Measurements from ENCODE around the gene CAMKK2.
A peak's percentile ranks its signal among the peaks of the same experiment; 100 is the strongest.
"Not testable (repeated sequence)": the region's sequence is repeated elsewhere in the genome, so short reads cannot be mapped to it uniquely, and the experiment has no call there.

Gene CAMKK2

DNA sequence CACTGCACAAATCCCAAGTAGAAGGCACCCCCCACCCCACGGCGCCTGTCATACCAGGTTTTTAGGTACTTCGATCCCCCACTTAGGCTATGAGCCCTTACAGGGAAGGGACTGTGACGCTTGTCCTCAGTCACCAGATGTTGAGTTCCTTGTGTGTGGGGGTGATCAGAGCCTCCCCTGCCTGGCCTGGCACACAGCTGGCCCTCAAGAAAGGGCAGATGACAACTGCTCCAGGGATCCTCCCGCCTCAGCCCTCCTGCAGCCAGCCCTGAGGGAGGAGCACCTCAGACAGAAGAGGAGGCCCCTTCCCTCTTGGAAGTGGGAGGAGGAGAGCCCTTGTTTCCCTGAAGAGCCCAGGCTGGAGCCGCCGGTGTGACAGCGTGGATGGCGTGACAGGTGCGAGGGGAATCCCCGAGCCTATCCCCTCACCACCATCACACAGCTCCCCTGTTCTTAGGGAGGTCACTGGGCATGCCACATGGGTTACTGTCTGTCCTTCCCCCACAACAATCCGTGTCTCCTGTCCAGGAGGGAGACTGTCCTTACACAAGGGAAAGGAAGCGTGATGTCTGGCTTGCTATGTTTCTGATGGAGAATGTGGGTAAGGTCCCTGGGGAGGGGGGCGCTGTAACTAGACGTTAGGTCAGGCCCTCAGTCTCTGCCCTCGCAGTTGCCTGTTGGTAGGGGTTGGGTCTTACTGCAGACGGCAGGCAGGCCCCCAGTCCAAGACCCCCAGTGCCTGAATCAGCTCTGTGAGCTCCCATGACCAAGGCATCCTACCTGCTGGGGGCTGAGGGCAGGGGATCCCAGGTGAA is 55.1 kb downstream of the CAMKK2 start:
- no peak for DNase-seq

DNA sequence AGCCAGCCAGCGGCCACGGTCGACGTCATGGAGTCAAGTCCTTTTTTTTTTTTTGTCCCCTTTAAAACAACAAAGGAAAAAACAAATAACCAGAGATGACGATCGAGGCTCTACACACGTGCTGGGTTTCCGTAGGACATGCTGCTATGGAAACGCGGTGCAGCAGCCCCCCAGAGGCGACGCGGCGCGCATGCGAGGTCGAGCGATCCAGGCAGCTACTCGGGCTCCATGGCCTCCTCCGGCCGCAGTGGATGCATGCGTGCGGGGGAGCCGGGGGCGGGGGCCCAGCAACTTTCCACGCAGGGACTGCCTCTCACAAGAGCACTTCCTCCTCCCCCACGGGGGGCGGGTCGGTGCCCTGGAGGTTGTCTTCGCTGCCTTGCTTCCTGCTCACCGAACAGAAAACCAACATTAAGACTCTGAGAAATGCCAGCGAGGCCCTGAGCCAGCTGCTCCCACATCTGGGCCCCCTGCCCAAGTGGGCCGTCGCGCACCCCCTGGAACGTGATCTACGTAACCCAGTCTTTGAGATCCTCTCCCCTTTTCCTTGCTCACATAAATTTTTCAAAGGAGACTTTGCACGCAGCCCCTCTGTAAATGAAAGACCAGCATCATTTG is 55.9 kb downstream of the CAMKK2 start:
- no peak for DNase-seq

DNA sequence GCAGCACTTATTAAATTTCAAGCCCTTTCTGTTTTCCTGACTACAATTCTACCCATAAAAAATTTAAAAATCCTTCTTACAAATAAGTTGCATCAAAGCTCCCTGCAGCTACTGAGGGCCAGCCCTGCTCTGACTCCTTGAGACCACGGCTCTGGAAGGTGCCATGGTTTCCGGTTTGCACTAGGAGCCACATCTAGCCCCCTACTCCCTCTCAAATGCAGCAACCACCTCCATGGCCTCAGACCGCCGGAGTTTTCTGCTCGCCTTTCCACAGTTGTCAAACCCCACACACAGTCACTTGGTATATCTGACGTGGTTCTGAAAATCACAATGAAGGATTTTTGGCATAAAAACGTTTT is 56.5 kb downstream of the CAMKK2 start:
- DNase-seq: no peak

DNA sequence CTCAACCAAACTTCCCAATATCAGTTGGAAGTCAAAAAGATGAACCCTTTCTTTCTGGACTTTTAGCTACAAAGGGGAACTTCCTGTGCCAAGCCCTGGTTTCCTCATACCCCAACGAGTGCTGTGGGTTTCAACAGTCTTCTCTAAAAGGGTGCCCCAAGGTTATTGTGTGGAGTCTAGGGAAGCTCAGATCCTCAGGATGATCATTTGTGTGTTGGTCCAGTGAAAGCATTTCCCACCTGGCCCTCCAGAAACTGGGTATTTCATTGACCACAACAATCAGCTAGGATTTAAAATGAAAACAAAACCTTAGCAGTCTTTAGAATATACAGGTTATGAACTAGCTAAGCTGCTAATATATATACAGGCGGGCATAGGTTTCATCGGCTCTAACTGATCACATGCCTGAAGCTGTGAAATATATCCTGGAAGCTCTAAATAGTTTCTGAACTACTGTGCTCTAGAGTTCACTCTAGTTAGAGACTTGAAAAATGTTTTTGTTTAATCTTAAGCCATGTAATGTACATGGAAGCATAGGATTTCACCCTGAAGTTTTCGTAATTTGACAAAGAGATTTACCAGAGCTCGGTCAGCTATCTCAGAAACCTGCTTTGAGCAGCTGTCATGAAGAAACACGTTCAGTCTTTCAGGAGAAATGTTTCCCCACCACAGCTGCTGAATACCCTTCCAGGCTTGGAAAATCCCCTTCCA is 57.0 kb downstream of the CAMKK2 start:
- DNase-seq: no peak

DNA sequence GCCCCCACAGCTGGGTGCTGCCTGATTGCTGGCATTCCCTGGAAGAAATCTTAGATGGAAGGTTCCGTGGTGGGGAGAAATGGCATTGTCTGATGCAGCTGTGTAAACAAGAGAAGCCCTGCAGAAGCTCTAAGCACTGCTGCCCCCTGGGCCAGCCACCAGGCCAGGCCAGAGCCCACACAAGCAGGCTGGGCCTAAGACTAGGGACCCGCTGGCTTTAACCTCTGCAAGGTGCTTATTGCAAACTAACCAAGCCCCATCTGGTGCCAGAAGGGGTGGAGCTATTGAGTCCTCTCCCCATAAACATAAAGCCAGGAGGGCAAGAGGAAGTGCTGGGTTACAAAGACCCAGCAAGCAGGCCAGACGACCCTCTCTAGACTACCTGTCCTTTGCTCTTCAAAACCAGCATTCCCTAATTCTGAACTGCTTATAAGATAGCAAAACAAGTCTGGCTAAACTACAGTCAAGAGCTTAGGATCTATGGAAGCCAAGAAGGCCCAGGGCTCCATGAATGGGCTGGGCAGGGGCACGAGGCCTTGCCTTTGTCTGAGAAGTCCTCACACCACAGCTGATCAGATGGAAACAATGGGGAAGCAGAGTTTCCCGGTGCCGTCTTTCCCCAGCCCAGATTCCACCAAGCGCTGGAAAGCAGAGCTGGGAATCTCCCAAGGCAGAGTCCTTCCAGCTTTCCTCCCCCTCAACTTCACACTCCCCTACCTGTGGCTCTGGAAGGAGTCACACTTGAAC is 57.7 kb downstream of the CAMKK2 start:
- DNase-seq: peak; percentile 3

DNA sequence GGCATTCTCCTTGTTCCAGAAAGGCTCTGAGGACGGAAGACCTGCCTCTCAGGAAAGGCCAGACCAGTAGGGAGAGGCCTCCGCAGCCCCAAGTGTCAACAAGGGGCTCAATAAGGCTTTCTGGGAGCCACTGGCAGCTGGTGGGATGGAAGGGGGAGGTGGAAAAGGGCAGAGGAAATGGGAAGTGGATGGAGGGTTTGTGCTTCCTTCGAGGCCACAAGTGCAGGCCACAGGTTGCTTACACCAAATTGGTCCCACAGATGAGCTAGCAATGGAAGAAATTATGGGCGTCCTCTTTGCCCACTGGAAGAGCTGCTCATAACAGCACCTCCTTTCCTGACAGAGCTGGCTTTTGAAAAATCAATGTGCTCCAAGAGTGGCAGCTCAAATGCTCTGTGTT is 58.4 kb downstream of the CAMKK2 start:
- no peak for DNase-seq

DNA sequence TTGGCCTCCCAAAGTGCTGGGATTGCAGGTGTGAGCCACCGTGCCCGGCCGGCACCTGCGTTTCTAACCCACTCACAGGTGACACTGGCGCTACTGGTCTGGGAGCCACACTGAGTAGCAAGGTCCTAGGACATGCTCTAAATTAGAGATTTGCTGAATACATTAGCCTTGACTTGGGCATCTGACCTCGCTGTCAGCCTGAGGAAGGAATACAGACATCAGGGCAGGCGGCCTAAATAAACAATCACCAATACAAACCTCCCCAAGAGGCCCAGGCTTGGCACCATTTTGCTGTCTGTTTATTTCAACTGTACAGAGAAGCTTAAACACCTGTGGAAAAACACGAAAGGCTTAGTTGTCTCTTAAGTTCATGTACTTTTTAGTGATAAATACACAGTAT is 59.1 kb downstream of the CAMKK2 start:
- DNase-seq: no peak

DNA sequence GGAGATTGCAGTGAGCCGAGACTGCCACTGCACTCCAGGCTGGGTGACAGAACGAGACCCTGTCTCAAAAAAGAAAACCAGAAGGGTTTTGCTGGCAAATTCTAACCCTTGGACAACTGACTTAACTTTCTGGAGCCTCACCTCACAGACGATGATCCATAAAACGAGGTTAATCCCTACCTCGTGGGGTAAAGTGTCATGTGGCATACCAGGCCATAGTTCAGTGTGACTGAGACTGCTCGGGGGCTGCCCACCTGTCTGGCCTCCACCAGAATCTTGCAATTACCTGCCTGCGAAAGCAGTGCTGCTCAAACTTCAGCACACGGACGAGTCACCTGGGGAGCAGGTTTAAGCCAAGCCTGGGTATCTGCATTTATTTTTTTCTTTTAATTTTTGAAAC is 59.7 kb downstream of the CAMKK2 start:
- no peak for DNase-seq

DNA sequence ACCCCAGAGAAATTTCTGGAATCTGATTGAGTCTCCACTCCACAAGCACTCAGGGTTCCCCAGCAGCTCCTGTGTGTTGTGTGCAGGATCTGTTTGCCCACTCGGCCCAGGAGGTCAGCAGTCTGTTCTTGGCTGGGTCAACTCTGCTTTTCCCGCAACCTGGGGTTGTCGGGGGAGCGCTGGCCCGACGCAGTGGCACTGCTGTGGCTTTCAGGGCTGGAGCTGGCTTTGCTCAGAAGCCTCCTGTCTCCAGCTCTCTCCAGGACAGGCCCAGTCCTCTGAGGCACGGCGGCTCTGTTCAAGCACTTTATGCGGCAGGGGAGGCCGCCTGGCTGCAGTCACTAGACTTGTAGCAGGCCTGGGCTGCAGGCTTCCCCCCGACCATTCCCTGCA is 62.9 kb downstream of the CAMKK2 start:
- DNase-seq: no peak

DNA sequence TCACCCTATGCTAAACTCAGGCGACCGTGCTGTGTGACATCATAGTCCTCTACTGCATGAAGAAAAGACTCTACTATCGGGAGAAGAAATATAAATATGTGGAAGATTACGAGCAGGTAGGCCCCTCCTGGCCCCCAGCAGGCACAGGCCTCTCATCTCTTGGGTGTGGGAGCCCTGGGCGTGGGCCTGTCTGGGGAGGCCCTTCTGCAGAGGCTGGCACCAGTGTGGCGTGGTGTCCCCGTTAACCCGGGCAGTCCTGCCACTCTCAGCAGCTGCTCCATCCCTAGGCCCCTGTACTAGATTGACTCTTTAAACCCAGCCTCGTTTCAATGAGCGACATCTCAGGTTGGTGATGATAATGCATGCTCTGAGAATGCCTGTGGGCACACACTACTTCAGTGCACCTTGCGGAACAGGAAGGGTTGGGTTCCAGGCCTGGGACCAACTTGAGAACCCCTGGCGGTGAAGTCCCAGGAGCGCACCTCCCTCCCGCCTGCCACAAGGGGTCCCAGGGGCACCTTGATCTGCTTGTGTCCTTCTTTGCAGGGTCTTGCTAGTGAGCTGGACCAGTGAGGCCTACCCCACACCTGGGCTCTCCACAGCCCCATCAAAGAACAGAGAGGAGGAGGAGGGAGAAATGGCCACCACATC is 63.4 kb downstream of the CAMKK2 start:
- no peak for DNase-seq

DNA sequence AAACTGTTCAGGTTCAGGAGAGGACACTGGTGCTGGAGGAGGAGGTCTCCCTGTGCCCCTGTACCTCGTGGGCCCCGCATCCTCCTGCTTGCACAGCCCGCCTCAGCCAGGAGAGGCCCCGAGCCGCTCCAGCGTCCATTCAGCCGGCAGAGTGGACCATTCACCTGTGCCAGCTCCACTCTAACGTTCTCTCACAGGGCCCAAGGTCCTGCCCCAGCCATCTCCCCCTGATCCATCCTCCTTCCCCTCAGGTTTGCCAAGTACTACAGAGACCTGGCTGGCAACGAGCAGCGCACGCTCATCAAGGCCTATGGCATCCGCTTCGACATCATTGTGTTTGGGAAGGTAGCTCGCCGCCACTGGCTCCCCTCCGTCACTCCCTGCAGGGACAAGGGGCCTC is 64.3 kb downstream of the CAMKK2 start:
- no peak for DNase-seq

DNA sequence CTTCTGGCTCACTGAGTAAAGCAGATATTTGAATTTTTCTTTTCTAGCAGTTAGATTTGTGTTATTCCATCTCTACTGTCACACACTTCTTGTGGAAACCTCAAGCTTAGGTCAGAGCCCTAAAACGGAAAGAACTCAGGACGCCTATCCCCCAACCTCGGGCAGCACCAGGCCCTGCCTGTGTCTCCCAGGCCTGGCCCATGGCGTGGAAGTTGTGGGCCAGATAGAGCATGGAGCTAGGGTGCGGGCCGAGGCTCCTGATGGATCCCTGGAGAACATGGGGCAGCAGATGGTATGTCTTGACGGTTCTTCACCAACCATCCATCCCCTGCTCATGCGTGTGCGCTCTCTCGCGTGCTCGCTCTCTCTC is 66.0 kb downstream of the CAMKK2 start:
- DNase-seq: no peak

DNA sequence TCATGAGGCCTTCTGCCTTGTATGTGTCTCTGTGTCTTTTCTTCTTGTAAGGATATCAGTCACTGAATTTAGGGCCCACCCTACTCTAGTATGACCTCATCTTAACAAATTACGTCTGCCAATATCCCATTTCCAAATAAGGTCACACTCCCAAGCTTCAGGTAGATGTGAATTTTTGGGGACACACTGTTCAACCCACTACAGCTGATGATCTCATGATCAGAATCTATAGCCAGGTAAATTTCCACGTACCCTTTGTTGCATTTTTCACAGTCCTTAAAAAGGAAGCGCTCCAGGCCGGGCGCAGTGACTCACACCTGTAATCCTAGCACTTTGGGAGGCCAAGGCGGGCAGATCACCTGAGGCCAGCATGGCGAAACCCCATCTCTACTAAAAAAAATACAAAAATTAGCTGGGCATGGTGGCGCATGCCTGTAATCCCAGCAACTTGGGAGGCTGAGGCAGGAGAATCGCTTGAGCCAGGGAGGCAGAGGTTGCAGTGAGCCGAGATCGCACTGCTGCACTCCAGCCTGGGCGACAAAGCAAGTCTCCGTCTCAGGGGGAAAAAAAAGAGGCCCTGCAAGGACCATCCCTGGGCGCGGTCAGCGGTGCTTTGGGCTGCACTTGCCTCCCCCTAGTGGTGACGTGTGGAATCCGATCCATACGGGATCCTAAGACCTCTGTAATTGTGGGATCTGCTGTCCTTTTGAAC is 66.5 kb downstream of the CAMKK2 start:
- DNase-seq: peak; percentile 36

DNA sequence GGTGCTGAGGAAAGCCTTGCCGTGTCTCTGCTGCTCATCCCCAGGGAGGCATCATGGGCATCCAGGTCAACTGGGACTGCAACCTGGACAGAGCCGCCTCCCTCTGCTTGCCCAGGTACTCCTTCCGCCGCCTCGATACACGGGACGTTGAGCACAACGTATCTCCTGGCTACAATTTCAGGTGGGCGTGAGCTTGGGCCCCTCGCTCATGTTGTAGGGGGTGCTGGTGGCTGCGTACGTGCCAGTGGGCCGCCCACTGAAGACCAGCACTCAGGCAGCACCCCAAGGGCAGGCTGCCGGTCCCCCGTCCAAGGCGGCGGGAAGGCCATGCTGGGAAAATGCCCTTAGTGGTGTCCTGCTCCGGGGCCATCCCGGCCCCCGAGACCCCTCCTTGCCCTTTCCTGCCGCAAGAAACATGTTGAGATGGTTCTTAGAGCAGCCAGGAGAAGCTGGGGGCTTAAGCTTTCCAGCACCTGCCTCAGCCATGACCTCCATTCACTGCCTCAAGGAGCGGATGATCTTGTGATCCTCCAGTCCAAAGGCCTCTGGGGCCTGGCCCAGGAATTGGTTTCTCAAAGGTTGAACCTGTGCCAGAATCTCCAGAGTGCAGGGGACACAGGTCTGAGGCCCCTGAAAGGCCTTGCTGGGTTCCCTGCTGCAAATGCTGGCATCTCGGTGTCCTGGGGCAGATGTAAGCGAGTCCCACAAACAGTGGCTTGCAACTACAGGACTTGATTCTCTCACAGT is 67.4 kb downstream of the CAMKK2 start:
- DNase-seq: no peak

DNA sequence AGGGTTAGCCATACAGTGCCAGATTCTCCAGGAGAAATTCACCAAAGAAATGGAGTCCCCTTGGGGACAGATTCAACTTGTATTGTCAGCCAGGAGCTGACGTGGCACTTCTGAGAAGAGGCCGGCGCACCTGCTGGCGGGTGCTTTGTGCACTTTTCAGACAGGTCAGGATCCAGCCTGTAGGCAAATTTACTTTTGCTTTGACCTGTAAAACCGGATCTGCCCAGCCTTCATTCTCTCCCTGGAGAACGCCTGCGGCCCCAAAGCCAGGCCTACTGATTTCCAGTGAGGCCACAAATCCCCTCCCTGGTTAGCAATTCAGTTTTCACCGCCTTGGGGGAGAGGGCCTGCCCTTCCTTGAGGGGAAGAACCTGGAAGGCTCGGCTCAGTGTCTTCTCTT is 69.2 kb downstream of the CAMKK2 start:
- peak; percentile 30 for DNase-seq

DNA sequence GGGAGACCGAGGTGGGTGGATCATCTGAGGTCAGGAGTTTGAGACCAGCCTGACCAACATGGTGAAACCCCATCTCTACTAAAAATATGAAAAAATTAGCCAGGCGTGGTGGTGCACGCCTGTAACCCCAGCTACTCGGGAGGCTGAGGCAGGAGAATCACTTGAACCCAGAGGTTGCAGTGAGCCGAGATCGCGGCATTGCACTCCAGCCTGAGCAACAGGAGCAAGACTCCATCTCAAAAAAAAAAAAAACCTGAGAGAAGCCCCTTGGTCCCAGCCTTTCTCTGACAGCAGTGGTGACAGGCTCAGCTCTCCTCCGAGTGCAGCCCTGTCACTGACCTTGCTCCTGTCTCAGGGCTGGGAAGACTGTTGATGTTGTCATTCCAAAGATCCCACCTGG is 69.6 kb downstream of the CAMKK2 start:
- not testable (repeated sequence) for DNase-seq

DNA sequence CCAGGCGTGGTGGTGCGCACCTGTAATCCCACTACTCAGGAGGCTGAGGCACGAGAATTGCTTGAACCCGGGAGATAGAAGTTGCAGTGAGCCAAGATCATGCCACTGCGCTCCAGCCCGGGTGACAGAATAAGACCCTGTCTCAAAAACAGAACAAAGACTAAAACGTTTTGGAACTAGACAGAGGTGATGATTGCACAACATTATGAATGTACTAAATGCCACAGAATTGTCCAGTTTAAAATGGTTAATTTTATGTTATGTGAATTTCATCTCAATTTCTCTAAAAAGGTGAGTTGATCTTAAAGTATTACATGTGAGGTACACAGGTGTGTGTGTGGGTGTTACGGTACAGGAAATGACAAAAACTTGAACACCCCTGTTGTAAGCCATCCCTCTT is 70.1 kb downstream of the CAMKK2 start:
- no peak for DNase-seq

DNA sequence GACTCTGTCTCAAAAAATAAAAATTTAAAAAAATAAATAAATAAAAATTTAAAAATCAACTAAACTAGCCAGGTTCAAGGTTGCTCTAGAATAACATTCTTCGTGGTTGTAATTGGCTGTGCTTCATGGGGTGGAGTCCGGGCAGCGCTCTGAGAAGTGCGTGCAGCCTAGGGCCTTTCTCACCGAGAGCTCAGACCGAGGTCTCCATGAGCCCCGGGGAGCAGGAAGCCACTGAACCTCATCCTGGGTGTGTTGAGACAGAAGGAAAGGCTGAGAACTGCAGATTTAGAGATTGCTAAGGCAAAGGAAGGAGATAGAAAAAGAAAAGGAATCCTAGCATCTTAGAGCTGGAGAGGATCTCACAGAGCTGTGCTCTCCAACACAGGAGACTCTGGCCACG is 71.9 kb downstream of the CAMKK2 start:
- DNase-seq: no peak

DNA sequence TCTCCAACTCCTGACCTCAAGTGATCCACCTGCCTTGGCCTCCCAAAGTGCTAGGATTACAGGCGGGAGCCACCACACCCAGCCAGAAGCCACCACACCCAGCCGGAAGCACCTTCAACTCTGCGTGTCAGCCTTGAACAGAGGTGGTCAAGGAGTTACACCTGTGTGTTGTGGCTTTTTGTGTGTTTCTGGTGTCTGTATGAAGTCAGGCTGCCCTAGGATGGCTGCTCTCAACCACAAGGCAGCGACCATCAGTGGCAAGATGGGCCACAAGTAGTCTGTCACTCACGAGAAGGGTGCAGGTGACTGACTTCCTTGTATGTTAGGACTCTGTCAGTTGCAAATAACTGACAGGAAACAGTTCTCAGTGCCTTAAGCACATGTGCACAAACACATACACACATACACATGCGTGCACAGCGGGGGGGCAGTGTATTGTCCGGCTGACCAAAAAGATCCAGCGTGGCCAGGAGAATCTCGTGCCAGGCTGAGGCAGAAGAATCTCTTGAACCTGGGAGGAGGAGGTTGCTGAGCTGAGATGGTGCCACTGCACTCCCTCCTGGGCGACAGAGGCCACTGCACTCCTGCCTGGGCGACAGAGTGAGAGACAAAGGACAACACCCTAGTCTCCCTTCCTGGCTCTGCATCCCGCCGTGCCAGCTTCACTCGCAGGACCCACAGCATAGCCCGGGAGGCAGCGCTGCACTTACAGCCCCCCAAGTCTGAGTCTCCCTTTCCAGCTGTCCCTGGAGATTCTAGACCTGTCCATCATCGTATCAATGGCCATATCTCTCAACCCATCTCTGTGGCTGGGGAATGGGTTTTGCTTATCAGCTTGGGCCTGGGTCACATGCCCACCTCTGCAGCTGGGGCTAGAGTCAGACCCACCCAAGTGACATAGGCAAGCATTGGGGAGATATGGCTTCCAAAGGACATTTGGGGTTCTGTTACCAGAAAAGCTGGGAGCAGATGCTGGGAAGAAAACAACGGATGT is 72.9 kb downstream of the CAMKK2 start:
- no peak for DNase-seq

DNA sequence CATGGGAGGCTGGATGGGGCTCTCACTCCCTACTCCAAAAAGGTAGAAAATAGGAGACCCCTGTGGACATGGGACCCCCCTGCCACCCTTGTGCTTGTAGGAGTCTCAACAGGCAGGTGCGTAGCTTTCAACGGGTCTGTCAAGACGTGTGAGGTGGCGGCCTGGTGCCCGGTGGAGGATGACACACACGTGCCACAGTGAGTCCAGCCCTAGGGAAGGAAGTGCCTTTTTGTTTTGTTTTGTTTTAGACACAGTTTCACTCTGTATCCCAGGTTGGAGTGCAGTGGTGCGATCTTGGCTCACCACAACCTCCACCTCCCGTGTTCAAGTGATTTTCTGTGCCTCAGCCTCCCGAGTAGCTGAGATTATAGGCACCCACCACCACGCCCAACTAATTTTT is 73.7 kb downstream of the CAMKK2 start:
- DNase-seq: no peak
